Measurements from ENCODE around the gene JMJD8.
A peak's percentile ranks its signal among the peaks of the same experiment; 100 is the strongest.

JMJD8 gene

DNA sequence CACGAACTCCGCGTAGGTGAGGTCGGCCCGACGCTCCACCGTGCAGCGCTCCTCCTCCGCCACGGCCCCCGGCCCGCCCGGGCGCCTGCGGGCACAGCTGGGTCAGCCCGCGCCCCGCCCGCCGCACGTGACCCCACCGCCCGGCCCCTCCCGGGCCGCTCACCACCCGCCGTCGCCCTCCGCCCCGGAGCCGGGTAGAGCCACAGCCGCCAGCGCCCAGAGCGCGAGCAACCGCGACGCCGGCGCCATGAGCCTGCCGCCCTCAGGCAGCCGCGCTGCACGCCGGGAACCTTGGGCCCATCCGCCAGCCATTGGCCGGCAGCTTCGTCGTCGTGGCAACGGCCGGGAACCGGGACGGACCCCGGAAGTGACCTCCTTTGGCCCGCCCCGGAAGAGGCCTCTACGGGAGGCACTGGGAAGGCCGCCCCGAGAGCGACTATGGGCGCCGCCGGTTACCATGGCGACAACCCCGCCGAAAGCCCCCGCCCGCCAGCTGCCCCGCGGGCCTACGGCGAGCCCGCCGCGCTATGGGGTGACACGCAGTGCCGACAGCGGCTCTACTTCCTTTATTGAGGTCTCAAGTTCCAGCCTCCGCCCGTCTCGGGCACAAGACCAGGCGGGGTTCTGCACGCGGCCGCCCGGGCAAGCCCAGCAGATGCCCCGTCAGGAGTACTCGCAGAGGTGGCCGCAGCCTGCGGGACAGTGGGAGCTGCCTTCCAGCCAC, at the start of gene JMJD8:
Gene JMJD8 (minus strand): TSS at position 264 of the 724 bp plus-strand sequence. CDS start 15 bp downstream, at position 249.
- DNase-seq = peak; percentile 80

GRCh38 chr16:733382-734207, 49.5 kb upstream of the JMJD8 start:
- no peak for DNase-seq

GRCh38 chr16:732936-733335, 48.8 kb upstream of the JMJD8 start:
- DNase-seq = no peak

DNA sequence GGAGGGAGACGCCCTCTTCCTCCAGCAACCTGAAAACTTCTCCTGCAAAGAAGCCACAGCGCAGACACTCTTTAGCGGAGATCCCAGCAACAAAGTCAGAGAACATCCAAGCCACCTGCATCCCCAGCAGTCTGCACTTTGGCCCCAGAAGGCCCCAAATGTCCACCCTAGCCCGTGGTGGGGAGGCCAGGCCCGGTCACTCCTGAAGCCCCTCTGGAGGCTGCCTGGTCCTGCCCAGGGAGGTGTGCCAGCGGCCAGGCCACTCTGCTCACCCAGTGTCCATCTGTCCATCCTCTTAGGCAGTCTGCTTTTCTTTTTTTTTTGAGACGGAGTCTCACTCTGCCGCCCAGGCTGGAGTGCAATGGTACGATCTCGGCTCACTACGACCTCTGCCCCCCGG, 48.2 kb upstream of the JMJD8 start:
- DNase-seq = no peak

DNA sequence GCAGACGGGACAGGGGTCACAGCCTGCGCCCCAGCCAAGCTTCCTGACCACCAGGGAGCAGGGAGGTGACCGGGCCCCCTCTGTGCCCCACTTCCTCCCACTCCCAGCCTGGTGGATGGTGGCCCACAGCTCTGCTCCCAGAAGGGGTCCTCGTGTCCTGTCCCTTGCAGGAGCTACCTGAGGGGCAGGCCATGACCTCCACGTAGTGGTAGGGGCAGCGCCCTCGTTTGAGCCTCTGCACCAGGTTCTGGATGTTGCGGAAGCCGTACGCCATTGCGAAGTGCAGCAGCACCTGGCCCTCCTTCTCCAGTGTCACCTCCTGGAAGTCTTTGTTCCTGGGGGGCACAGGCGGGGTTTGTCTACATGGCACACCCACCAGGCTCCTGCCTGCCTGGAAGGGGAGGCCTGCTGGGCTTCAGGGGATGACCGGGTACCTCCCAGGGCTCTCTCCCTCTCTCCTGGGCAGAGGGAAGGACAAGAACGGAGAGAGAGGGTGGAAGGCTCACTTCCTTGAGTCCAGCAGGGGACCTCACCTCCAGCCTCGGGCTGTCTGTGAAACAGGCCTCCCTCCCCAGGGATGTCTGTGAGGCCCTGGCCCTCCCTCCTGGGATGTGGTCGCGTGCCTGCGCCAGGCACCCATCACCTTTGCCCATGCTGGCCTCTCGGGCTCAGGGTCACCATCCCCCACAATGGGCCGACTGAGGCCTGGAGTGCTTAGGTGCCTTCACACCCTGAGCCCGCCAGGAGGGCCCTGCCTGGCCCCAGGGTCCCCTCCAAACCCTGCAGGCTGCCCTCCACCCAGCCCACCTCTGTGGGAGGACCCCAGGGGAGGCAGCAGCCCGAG, 46.8 kb upstream of the JMJD8 start:
- no peak for DNase-seq

DNA sequence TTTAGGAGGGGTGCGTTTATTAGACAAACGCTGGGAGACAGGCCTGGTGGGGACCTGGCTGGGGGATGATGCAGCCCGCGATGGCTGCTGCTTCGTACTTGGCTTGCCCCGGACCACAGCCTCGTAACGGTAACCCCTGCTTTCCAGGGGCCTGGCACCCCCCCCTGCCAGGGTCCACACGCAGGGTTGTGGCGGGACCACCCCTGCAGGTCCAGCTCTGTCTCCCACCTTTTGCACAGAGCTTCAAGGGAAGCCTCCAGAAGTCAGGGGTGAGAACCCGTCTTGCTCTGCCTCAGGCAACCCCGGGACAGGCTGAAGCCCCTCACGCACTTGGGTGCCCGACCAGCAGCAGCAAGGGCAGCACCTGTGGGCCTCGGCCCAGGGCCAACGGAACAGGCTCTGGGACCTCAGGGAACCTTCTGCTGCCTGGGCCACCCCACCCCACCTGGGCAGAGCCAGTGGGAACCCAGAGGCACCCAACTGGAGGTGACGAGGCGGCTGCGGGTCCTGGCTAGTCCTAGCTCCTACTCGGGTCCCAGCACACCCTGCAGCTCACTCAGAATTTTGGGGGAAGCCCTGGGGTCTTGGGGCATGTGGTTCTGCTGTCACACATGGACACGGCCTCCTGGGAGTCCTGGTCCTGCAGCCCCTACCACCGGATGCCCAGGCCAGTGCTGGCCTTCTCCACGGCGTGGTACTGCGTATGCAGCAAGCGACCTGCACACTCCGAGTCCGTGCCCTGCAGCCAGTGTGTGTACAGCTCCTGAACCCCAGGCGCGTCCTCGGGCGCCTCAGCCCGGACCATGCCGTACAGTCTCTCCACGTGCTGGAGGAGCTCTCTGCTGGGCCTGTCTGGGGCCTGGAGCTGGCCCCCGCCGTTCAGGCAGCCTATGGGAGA, 45.9 kb upstream of the JMJD8 start:
- no peak for DNase-seq

- no peak for DNase-seq
Measured at GRCh38 chr16:728890-729744, 45.0 kb upstream of the JMJD8 start.

GRCh38 chr16:728131-728889, 44.2 kb upstream of the JMJD8 start:
- no peak for DNase-seq

GRCh38 chr16:727291-727977, 43.3 kb upstream of the JMJD8 start:
- no peak for DNase-seq

- DNase-seq = no peak
Measured at GRCh38 chr16:726438-727290, 42.5 kb upstream of the JMJD8 start, which contains the start of the genes CCDC78 and HAGHL. Gene CCDC78, minus strand, starts transcription at chr16:726443. Its CDS starts 76 bp downstream, at chr16:726367. Gene HAGHL, plus strand, starts transcription at chr16:727106. Its CDS starts 404 bp downstream, at chr16:727510.

DNA sequence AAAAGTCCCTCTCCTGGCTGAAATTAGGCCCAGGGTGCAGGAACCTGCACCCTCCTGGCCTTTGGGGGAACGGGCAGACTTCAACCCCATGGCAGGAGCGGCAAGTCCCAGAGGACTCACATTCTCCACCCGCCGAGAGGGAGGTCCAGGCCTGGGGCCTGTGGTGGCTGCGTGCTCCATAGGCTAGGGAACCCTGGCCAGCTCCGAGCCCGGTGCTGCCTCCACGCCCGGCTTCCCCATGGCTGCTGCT, 42.0 kb upstream of the JMJD8 start:
- DNase-seq = no peak

GRCh38 chr16:725463-726187, 41.5 kb upstream of the JMJD8 start:
- DNase-seq = no peak

DNA sequence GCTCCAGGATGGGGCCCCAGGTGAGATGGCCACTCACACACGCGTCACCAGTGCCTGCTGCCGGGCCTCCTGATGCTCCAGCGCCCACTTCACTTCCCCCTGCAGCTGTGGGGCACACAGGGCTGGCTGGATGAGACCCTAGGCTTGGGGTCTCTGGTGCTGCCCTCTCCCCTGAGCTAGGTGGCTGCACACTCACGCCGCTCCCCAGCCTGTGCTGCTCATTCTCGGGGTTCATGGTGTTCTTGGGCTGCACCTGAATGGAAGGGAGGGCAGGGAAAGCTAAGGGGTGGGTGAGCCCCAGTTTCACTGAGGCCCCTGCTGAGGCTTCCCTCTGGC, 40.9 kb upstream of the JMJD8 start:
- no peak for DNase-seq

- no peak for DNase-seq
Measured at GRCh38 chr16:724188-725040, 40.3 kb upstream of the JMJD8 start.

- no peak for DNase-seq
Measured at GRCh38 chr16:723695-724094, 39.6 kb upstream of the JMJD8 start.

- no peak for DNase-seq
Measured at GRCh38 chr16:722835-723633, 38.9 kb upstream of the JMJD8 start.
